Choroid plexus epithelial cell (primary cell): ENCODE data around the gene TLDC2.
A peak's percentile ranks its signal among the peaks of the same experiment; 100 is the strongest.

ENCODE experiments used
- DNase-seq: peaks from one replicate; pipeline ENCODE4 v3.0.0-alpha.2; 2010; ENCODE audit warnings: low read depth
- H3K4me3 ChIP-seq: 2 replicates; pipeline ENCODE4 v1.5.1; 2011; ENCODE audit warnings: low read depth, mild to moderate bottlenecking, control low read depth, low read length, moderate library complexity
- CTCF ChIP-seq: conservative IDR thresholded peaks from 2 replicates; pipeline ENCODE4 v1.5.1; 2011; ENCODE audit warnings: low read depth, mild to moderate bottlenecking, control low read depth, inconsistent platforms, low read length, moderate library complexity

The TLDC2 gene

DNA sequence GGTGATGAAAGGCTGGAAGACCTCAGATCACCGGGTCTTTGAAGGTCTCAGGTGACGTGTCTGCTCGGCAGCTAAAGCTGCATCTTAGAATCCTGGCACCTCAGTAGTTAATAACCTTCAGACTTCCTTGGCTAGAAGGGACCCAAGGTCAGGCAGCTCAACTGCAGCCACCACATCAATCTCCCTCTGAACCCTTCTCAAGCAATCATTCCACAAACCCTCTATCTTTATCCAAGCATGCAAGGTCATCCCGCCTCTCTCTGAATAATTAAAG, 16.7 kb upstream of the TLDC2 start:
- no peak overlapping the region for H3K4me3 ChIP-seq
- TF ChIP-seq CTCF = no peak
- DNase-seq = no peak

- no peak for TF ChIP-seq CTCF
- no peak overlapping the region for H3K4me3 ChIP-seq
- DNase-seq = no peak
These were observed 16.1 kb upstream of the TLDC2 start for GRCh38 chr20:36859700-36860330.

- TF ChIP-seq CTCF = no peak
- DNase-seq = no peak
- no peak overlapping the region for H3K4me3 ChIP-seq
These were observed 15.6 kb upstream of the TLDC2 start for GRCh38 chr20:36860339-36860738.

GRCh38 chr20:36860811-36861624, 14.9 kb upstream of the TLDC2 start:
- DNase-seq = no peak
- H3K4me3 ChIP-seq = peak overlapping the region; percentile 64
- no peak for TF ChIP-seq CTCF

DNA sequence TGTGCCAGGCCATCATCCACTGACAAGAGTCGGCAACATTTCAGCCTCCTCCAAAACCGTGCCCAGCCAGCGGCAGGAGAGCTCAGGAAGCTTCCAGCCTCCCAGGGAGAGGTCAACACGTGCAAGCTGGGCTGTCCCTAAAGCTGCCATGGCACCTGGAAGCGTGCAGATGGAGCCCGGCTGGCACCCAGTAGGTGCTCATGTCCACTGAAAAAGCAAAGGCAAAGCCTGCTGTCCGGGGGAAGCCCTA, 14.4 kb upstream of the TLDC2 start:
- peak overlapping the region; percentile 64 for H3K4me3 ChIP-seq
- no peak for TF ChIP-seq CTCF
- no peak for DNase-seq

- peak overlapping the region; percentile 64 for H3K4me3 ChIP-seq
- no peak for TF ChIP-seq CTCF
- peak; percentile 70 for DNase-seq
These were observed 13.8 kb upstream of the TLDC2 start for GRCh38 chr20:36861875-36862801.
